Measurements from ENCODE around the gene IL1R1. TPM values are rescaled to one million over a fixed set of nuclear protein-coding genes. Genes with fewer than 3 reads are reported as not detected.

Gene IL1R1
- total and polyA plus RNA-seq, 3 donors from 2014 or later: 35.4 to 51.3 (median 49.6) TPM

DNA sequence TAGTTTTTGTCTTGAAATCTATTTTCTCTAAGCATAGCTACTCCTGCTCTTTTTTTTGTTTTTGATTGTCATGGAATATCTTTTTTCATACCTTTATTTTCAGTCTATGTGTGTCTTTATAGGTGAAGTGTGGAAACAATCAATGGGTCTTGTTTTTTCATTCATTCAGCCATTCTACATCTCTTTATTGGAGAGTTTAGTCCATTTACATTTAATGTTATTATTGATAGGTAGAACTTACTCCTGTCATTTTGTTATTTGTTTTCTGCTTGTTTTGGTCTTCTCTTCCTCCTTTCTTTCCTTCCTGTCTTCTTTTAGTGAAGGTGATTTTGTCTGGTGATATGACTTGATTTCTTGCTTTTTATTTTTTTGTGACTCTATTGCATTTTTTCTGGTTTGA lies 62.1 kb downstream of the IL1R1 start:
- no peak for TF ChIP-seq POLR2A (IDR thresholded peaks at IDR 0.05)
- TF ChIP-seq, protein P1, sequence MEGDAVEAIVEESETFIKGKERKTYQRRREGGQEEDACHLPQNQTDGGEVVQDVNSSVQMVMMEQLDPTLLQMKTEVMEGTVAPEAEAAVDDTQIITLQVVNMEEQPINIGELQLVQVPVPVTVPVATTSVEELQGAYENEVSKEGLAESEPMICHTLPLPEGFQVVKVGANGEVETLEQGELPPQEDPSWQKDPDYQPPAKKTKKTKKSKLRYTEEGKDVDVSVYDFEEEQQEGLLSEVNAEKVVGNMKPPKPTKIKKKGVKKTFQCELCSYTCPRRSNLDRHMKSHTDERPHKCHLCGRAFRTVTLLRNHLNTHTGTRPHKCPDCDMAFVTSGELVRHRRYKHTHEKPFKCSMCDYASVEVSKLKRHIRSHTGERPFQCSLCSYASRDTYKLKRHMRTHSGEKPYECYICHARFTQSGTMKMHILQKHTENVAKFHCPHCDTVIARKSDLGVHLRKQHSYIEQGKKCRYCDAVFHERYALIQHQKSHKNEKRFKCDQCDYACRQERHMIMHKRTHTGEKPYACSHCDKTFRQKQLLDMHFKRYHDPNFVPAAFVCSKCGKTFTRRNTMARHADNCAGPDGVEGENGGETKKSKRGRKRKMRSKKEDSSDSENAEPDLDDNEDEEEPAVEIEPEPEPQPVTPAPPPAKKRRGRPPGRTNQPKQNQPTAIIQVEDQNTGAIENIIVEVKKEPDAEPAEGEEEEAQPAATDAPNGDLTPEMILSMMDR (IDR thresholded peaks at IDR 0.05): no peak
- intact Hi-C loops (cut with DNase I; ENCODE audit: low total_unique reads): no loop called here

DNA sequence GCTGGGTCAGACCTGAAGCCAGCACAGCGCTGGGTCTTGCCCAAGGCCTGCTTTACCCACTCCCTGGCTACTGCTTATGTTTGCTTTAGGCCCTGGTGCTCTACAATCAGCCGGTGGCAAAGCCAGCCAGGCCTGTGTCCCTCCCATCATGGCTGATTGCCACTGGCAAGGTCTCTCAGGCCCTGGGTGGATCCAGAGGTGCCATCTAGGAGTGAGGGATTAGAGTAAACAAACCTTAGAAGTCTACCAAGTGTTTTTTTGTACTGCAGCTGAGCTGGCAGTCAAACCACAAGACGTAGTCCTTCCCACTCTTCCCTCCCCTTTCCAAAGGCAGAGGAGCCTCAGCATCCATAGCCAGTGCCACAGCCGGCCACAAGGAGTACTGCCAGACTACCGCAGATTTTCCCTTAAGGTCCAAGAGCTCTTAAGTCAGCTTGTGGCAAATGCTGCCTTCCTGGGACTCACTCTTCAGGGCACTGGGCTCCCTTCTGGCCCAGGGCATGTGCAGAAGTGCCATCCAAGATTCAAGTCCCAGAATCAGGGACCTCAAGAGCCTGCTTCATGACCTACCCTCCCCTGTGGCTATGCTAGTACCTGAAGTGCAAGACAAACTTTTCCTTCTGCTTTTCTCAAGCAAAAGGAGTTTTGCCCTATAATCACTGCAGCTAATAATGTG lies 64.3 kb downstream of the IL1R1 start:
- Histone ChIP-seq H3K36me3 (ENCODE audit: low read depth, missing control alignments) (no peaks in the 10 kb centered on the region), H3K27me3 (no peaks in the 10 kb centered on the region), H3K9me3 (no peaks in the 10 kb centered on the region), H3K27ac (no peak overlapping the region), H3K4me1 (no peaks in the 10 kb centered on the region), H3K4me3 (no peak overlapping the region)
- intact Hi-C loops (cut with DNase I; ENCODE audit: low total_unique reads): no loop called here
- DNase-seq: no peak
- TF ChIP-seq POLR2A (IDR thresholded peaks at IDR 0.05): no peak
- TF ChIP-seq, protein P1 (IDR thresholded peaks at IDR 0.05): no peak
- WGBS, 2 donors: 78 to 82% methylated on average over 4 to 5 of the region's 5 CpGs

More for the DNA sequence above, 62.1 kb downstream of the IL1R1 start:
- H3K36me3 ChIP-seq (ENCODE audit: low read depth, missing control alignments): no peaks in the 10 kb centered on the region
- H3K9me3 ChIP-seq: no peaks in the 10 kb centered on the region
- DNase-seq: no peak
- no peaks in the 10 kb centered on the region for H3K4me1 ChIP-seq
- H3K4me3 ChIP-seq: no peak overlapping the region
- no peaks in the 10 kb centered on the region for H3K27me3 ChIP-seq
- H3K27ac ChIP-seq: no peak overlapping the region

DNA sequence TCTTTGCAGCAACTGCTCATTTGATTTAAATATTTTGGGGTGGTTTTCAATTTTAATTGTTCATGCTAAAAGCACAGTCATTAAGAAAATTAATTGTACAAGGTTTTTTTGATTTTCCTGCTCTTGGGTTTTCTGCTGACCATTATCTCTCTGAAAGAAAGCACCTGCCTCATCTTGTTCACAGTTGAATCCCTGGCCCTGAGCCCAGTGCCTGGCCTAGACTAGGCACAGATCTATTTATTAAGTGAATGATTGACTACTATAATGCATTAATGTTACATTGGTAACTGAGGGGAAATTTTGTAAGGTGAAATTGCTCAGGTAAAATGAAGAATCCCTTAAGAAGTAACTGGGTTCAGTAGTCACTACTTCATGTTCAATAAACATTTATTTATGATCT lies 66.2 kb downstream of the IL1R1 start:
- Histone ChIP-seq H3K9me3 (no peaks in the 10 kb centered on the region), H3K36me3 (ENCODE audit: low read depth, missing control alignments) (no peaks in the 10 kb centered on the region), H3K27ac (no peak overlapping the region), H3K4me3 (no peak overlapping the region), H3K4me1 (no peaks in the 10 kb centered on the region), H3K27me3 (no peaks in the 10 kb centered on the region)
- intact Hi-C loops (cut with DNase I; ENCODE audit: low total_unique reads): no loop called here
- TF ChIP-seq POLR2A (IDR thresholded peaks at IDR 0.05): no peak
- TF ChIP-seq, protein P1 (IDR thresholded peaks at IDR 0.05): no peak
- DNase-seq: no peak

DNA sequence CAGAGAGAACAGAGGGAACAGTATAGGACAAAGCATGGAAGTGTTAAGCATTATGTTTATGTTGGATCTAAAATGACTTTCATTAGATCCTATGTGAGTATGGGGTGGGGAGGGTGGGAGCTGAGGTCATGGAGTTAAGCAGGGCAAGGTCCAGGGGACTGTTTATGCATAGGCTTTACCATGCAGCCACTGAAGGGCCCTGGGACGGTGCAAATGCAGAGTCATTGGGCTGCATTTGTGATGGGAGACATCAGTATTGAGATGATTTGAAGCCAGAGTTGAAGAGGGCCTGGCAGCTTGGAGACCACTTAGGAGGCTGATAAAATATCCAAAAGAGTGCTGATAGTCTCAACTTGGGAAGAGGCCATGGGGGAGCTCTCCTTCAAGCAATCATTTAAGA lies 66.9 kb downstream of the IL1R1 start:
- no peaks in the 10 kb centered on the region for H3K27me3 ChIP-seq
- H3K9me3 ChIP-seq: no peaks in the 10 kb centered on the region
- WGBS, 2 donors: 42 to 45% methylated on average over 1 of the region's 1 CpG
- no peak for DNase-seq
- H3K36me3 ChIP-seq (ENCODE audit: low read depth, missing control alignments): no peaks in the 10 kb centered on the region
- H3K4me1 ChIP-seq: no peaks in the 10 kb centered on the region
- no peak overlapping the region for H3K27ac ChIP-seq
- TF ChIP-seq, protein P1 (IDR thresholded peaks at IDR 0.05): no peak
- TF ChIP-seq POLR2A (IDR thresholded peaks at IDR 0.05): no peak
- H3K4me3 ChIP-seq: no peak overlapping the region
- intact Hi-C loops (cut with DNase I; ENCODE audit: low total_unique reads): no loop called here

DNA sequence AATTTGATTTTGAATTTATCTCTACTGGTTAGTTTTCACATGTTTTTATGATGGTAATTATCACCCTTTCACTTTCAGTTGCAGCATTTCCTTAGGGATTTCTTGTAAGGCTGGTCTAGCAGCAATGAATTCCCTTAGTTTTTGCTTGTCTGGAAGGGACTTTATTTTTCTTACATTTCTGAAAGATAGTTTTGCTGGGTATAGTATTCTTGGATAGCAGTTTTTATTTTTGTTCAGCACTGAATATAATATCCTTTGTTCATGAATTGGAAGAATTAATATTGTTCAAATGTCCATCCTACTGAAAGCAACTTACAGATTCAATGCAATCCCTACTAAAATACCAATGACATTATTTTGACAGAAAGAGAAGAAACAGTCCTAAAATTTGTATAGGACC lies 74.5 kb downstream of the IL1R1 start:
- DNase-seq: no peak
- intact Hi-C loops (cut with DNase I; ENCODE audit: low total_unique reads): no loop called here
- Histone ChIP-seq H3K4me1 (no peaks in the 10 kb centered on the region), H3K9me3 (no peaks in the 10 kb centered on the region), H3K4me3 (no peak overlapping the region), H3K27ac (no peak overlapping the region), H3K27me3 (no peaks in the 10 kb centered on the region), H3K36me3 (ENCODE audit: low read depth, missing control alignments) (no peaks in the 10 kb centered on the region)
- TF ChIP-seq POLR2A (IDR thresholded peaks at IDR 0.05): no peak
- TF ChIP-seq, protein P1 (IDR thresholded peaks at IDR 0.05): no peak
